ENCODE data around the gene ABCA4.
"Not testable (repeated sequence)": the region's sequence is repeated elsewhere in the genome, so short reads cannot be mapped to it uniquely, and the experiment has no call there.

DNA sequence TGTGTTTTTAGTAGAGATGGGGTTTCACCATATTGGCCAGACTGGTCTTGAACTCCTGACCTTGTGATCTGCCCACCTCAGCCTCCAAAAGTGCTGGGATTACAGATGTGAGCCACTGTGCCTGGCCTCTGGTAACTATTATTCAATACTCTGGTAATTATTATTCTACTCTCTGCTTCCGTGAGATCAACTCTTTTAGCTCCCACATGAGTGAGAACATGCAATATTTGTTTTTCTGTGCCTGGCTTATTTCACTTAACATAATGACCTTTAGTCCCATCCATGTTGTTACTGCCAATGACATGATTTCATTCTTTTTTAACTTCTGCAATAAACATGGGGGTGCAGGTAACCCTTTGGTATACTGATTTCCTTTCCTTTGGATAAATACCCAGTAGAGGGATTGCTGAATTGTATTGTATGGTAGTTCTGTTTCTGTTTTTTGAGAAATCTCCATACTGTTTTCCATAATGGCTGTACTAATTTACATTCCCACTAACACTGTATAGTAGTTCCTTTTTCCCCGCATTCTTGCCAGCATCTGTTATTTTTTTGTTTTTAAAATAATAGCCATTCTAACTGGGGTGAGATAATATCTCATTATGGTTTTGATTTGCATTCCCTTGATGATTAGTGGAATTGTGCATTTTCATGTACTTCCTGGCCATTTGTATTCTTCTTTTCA lies 173.8 kb downstream of the ABCA4 start:
- TF ChIP-seq, protein P1, sequence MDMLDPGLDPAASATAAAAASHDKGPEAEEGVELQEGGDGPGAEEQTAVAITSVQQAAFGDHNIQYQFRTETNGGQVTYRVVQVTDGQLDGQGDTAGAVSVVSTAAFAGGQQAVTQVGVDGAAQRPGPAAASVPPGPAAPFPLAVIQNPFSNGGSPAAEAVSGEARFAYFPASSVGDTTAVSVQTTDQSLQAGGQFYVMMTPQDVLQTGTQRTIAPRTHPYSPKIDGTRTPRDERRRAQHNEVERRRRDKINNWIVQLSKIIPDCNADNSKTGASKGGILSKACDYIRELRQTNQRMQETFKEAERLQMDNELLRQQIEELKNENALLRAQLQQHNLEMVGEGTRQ (CRISPR knock-in tag; IDR thresholded peaks at IDR 0.05) = not testable (repeated sequence)
- TF ChIP-seq, protein P2, sequence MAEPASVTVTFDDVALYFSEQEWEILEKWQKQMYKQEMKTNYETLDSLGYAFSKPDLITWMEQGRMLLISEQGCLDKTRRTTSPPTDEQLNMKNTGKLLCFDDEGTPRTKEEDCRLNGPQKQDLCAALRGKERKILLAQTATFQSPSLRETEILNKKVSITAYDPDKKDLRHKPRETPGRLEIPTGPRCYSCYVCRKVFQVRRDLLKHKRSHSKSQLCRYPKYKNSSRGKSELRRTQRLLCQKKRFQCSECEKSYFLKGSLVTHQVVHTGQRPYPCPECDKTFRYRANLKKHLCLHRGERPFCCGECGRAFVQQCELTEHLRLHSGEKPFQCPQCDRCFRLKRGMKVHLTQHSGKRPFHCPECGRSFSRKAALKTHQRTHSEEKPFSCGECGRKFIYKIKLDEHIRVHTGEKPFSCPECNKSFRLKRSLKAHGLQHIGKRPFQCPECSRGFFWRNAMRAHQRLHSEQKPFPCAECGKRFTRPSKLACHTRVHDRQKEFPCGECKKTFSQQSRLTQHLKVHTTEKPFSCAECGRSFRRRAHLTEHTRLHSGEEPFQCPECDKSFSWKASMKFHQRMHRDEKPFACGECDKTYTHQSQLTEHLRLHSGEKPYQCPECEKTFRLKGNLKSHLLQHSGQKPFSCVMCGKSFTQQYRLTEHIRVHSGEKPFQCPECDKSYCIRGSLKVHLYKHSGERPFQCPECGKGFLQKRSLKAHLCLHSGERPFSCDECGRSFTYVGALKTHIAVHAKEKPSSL (CRISPR knock-in tag; conservative IDR thresholded peaks at IDR 0.05) = not testable (repeated sequence)
- TF ChIP-seq, protein P3, sequence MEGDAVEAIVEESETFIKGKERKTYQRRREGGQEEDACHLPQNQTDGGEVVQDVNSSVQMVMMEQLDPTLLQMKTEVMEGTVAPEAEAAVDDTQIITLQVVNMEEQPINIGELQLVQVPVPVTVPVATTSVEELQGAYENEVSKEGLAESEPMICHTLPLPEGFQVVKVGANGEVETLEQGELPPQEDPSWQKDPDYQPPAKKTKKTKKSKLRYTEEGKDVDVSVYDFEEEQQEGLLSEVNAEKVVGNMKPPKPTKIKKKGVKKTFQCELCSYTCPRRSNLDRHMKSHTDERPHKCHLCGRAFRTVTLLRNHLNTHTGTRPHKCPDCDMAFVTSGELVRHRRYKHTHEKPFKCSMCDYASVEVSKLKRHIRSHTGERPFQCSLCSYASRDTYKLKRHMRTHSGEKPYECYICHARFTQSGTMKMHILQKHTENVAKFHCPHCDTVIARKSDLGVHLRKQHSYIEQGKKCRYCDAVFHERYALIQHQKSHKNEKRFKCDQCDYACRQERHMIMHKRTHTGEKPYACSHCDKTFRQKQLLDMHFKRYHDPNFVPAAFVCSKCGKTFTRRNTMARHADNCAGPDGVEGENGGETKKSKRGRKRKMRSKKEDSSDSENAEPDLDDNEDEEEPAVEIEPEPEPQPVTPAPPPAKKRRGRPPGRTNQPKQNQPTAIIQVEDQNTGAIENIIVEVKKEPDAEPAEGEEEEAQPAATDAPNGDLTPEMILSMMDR (IDR thresholded peaks at IDR 0.05) = not testable (repeated sequence)
- not testable (repeated sequence) for TF ChIP-seq TP53 (CRISPR knock-in tag; IDR thresholded peaks at IDR 0.05); ZNF138 (CRISPR knock-in tag; conservative IDR thresholded peaks at IDR 0.05); NR3C1 (CRISPR knock-in tag; conservative IDR thresholded peaks at IDR 0.05; ENCODE audit: low read depth); FOXK1 (CRISPR knock-in tag; IDR thresholded peaks at IDR 0.05)
- TF ChIP-seq, protein P4, sequence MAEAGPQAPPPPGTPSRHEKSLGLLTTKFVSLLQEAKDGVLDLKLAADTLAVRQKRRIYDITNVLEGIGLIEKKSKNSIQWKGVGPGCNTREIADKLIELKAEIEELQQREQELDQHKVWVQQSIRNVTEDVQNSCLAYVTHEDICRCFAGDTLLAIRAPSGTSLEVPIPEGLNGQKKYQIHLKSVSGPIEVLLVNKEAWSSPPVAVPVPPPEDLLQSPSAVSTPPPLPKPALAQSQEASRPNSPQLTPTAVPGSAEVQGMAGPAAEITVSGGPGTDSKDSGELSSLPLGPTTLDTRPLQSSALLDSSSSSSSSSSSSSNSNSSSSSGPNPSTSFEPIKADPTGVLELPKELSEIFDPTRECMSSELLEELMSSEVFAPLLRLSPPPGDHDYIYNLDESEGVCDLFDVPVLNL (CRISPR knock-in tag; IDR thresholded peaks at IDR 0.05; ENCODE audit: borderline replicate concordance, low read depth) = not testable (repeated sequence)
- TF ChIP-seq, protein P5, sequence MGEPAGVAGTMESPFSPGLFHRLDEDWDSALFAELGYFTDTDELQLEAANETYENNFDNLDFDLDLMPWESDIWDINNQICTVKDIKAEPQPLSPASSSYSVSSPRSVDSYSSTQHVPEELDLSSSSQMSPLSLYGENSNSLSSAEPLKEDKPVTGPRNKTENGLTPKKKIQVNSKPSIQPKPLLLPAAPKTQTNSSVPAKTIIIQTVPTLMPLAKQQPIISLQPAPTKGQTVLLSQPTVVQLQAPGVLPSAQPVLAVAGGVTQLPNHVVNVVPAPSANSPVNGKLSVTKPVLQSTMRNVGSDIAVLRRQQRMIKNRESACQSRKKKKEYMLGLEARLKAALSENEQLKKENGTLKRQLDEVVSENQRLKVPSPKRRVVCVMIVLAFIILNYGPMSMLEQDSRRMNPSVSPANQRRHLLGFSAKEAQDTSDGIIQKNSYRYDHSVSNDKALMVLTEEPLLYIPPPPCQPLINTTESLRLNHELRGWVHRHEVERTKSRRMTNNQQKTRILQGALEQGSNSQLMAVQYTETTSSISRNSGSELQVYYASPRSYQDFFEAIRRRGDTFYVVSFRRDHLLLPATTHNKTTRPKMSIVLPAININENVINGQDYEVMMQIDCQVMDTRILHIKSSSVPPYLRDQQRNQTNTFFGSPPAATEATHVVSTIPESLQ (CRISPR knock-in tag; IDR thresholded peaks at IDR 0.05) = not testable (repeated sequence)
- TF ChIP-seq, protein P6, sequence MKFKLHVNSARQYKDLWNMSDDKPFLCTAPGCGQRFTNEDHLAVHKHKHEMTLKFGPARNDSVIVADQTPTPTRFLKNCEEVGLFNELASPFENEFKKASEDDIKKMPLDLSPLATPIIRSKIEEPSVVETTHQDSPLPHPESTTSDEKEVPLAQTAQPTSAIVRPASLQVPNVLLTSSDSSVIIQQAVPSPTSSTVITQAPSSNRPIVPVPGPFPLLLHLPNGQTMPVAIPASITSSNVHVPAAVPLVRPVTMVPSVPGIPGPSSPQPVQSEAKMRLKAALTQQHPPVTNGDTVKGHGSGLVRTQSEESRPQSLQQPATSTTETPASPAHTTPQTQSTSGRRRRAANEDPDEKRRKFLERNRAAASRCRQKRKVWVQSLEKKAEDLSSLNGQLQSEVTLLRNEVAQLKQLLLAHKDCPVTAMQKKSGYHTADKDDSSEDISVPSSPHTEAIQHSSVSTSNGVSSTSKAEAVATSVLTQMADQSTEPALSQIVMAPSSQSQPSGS (CRISPR knock-in tag; IDR thresholded peaks at IDR 0.05; ENCODE audit: borderline replicate concordance, low read depth) = not testable (repeated sequence)
- TF ChIP-seq, protein P7, sequence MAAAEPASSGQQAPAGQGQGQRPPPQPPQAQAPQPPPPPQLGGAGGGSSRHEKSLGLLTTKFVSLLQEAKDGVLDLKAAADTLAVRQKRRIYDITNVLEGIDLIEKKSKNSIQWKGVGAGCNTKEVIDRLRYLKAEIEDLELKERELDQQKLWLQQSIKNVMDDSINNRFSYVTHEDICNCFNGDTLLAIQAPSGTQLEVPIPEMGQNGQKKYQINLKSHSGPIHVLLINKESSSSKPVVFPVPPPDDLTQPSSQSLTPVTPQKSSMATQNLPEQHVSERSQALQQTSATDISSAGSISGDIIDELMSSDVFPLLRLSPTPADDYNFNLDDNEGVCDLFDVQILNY (CRISPR knock-in tag; IDR thresholded peaks at IDR 0.05) = not testable (repeated sequence)
- TF ChIP-seq, protein P8, sequence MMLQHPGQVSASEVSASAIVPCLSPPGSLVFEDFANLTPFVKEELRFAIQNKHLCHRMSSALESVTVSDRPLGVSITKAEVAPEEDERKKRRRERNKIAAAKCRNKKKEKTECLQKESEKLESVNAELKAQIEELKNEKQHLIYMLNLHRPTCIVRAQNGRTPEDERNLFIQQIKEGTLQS (CRISPR knock-in tag; conservative IDR thresholded peaks at IDR 0.05) = not testable (repeated sequence)

Data from WTC11 (cell line).